ENCODE data around the gene DOCK11.

- TF ChIP-seq GATA2 (IDR thresholded peaks at IDR 0.05; ENCODE audit: low read depth, low read length) (no peak), GATA3 (IDR thresholded peaks at IDR 0.05; ENCODE audit: low read depth, low read length) (no peak)
Observed at GRCh38 chrX:118626346-118626745, 130.7 kb downstream of the DOCK11 start.
